ENCODE results near the gene TM9SF4. TPM values are rescaled to one million over a fixed set of nuclear protein-coding genes. Genes with fewer than 3 reads are reported as not detected.
"Not testable (repeated sequence)": the region's sequence is repeated elsewhere in the genome, so short reads cannot be mapped to it uniquely, and the experiment has no call there.

TM9SF4 gene
- polyA plus RNA-seq, 1 donor (not counting 4 experiments of a cell fraction or from before 2014, with no cell fraction given) = 49.4 TPM

- FAIRE-seq (no peak), DNase-seq (ENCODE audit: low read depth, low spot score) (no peak)
- peaks cover 20% of the 10 kb centered on the region for H3K4me1 ChIP-seq (ENCODE audit: control insufficient read depth, extremely low read depth, insufficient read depth, low read length)
- H3K79me2 ChIP-seq (ENCODE audit: control insufficient read depth, insufficient read depth, low read length) = peaks cover 88% of the 10 kb centered on the region
- H4K20me1 ChIP-seq (ENCODE audit: control insufficient read depth, extremely low read depth, insufficient read depth, low read length) = peaks cover 11% of the 10 kb centered on the region
- dilution Hi-C loops (cut with MboI; ENCODE audit: extremely low pct_ligation_motif_present, low sequenced_read_pairs) = no loop called here
- no peaks in the 10 kb centered on the region for H3K27me3 ChIP-seq (ENCODE audit: control insufficient read depth, extremely low read depth, insufficient read depth, low read length)
- no peak overlapping the region for H3K9ac ChIP-seq (ENCODE audit: control insufficient read depth, extremely low read depth, insufficient read depth, low read length)
- H3K4me3 ChIP-seq (ENCODE audit: control insufficient read depth in 2 of 3, extremely low read depth in 1 of 3, insufficient read depth in 2 of 3, low read depth in 1 of 3, low read length in 3 of 3) = no peak overlapping the region
- H2AFZ ChIP-seq (ENCODE audit: control insufficient read depth, low read length) = no peak overlapping the region
- H3K27ac ChIP-seq (ENCODE audit: control insufficient read depth, insufficient read depth, low read length) = no peak overlapping the region
- peaks cover 3 to 19% of the 10 kb centered on the region in 2 experiments for H3K36me3 ChIP-seq (ENCODE audit: control insufficient read depth in 2 of 2, extremely low read depth in 1 of 2, insufficient read depth in 2 of 2, low read length in 2 of 2)
- no peaks in the 10 kb centered on the region for H3K9me3 ChIP-seq (ENCODE audit: control insufficient read depth, low read depth, low read length)
- H3K9me1 ChIP-seq (ENCODE audit: control insufficient read depth, extremely low read depth, insufficient read depth, low read length) = peaks cover 7% of the 10 kb centered on the region
- TF ChIP-seq CTCF (optimal IDR thresholded peaks at IDR 0.05 in 1 of 3, IDR thresholded peaks at IDR 0.05 in 1 of 3, conservative IDR thresholded peaks at IDR 0.05 in 1 of 3; ENCODE audit: extremely low read depth in 1 of 3, insufficient read depth in 2 of 3, low read length in 3 of 3) = no peak
- no peak for TF ChIP-seq EZH2 (IDR thresholded peaks at IDR 0.05; ENCODE audit: low read length)
- no peak overlapping the region for H3K4me2 ChIP-seq (ENCODE audit: control insufficient read depth, extremely low read depth, insufficient read depth, low read depth, low read length)
These were observed 5.8 kb downstream of the TM9SF4 start for GRCh38 chr20:32115211-32115767.

- Histone ChIP-seq H4K20me1 (ENCODE audit: control insufficient read depth, extremely low read depth, insufficient read depth, low read length) (peaks cover 11% of the 10 kb centered on the region), H2AFZ (ENCODE audit: control insufficient read depth, low read length) (no peak overlapping the region), H3K36me3 (ENCODE audit: control insufficient read depth in 2 of 2, extremely low read depth in 1 of 2, insufficient read depth in 2 of 2, low read length in 2 of 2) (peaks cover 3 to 19% of the 10 kb centered on the region in 2 experiments), H3K9me3 (ENCODE audit: control insufficient read depth, low read depth, low read length) (no peaks in the 10 kb centered on the region), H3K4me2 (ENCODE audit: control insufficient read depth, extremely low read depth, insufficient read depth, low read depth, low read length) (no peak overlapping the region), H3K27me3 (ENCODE audit: control insufficient read depth, extremely low read depth, insufficient read depth, low read length) (no peaks in the 10 kb centered on the region), H3K9ac (ENCODE audit: control insufficient read depth, extremely low read depth, insufficient read depth, low read length) (no peak overlapping the region), H3K4me3 (ENCODE audit: control insufficient read depth in 2 of 3, extremely low read depth in 1 of 3, insufficient read depth in 2 of 3, low read depth in 1 of 3, low read length in 3 of 3) (no peak overlapping the region), H3K27ac (ENCODE audit: control insufficient read depth, insufficient read depth, low read length) (no peak overlapping the region), H3K4me1 (ENCODE audit: control insufficient read depth, extremely low read depth, insufficient read depth, low read length) (peaks cover 12% of the 10 kb centered on the region), H3K79me2 (ENCODE audit: control insufficient read depth, insufficient read depth, low read length) (peaks cover 84% of the 10 kb centered on the region), H3K9me1 (ENCODE audit: control insufficient read depth, extremely low read depth, insufficient read depth, low read length) (peaks cover 7% of the 10 kb centered on the region)
- dilution Hi-C loops (cut with MboI; ENCODE audit: extremely low pct_ligation_motif_present, low sequenced_read_pairs) = no loop called here
- DNase-seq (ENCODE audit: low read depth, low spot score) (no peak), FAIRE-seq (no peak)
- no peak for TF ChIP-seq EZH2 (IDR thresholded peaks at IDR 0.05; ENCODE audit: low read length)
- no peak for TF ChIP-seq CTCF (optimal IDR thresholded peaks at IDR 0.05 in 1 of 3, IDR thresholded peaks at IDR 0.05 in 1 of 3, conservative IDR thresholded peaks at IDR 0.05 in 1 of 3; ENCODE audit: extremely low read depth in 1 of 3, insufficient read depth in 2 of 3, low read length in 3 of 3)
These were observed 6.6 kb downstream of the TM9SF4 start for GRCh38 chr20:32116079-32116521.

GRCh38 chr20:32116796-32117195 is 7.3 kb downstream of the TM9SF4 start:
- H3K9me3 ChIP-seq (ENCODE audit: control insufficient read depth, low read depth, low read length); DNase-seq (ENCODE audit: low read depth, low spot score); dilution Hi-C loops (cut with MboI; ENCODE audit: extremely low pct_ligation_motif_present, low sequenced_read_pairs); H3K4me2 ChIP-seq (ENCODE audit: control insufficient read depth, extremely low read depth, insufficient read depth, low read depth, low read length); H3K4me1 ChIP-seq (ENCODE audit: control insufficient read depth, extremely low read depth, insufficient read depth, low read length); H3K4me3 ChIP-seq (ENCODE audit: control insufficient read depth in 2 of 3, extremely low read depth in 1 of 3, insufficient read depth in 2 of 3, low read depth in 1 of 3, low read length in 3 of 3); H3K27ac ChIP-seq (ENCODE audit: control insufficient read depth, insufficient read depth, low read length); H3K9me1 ChIP-seq (ENCODE audit: control insufficient read depth, extremely low read depth, insufficient read depth, low read length); H2AFZ ChIP-seq (ENCODE audit: control insufficient read depth, low read length); H3K27me3 ChIP-seq (ENCODE audit: control insufficient read depth, extremely low read depth, insufficient read depth, low read length); H3K9ac ChIP-seq (ENCODE audit: control insufficient read depth, extremely low read depth, insufficient read depth, low read length); FAIRE-seq: not testable (repeated sequence)
- Histone ChIP-seq H4K20me1 (ENCODE audit: control insufficient read depth, extremely low read depth, insufficient read depth, low read length) (peaks cover 11% of the 10 kb centered on the region), H3K36me3 (ENCODE audit: control insufficient read depth in 2 of 2, extremely low read depth in 1 of 2, insufficient read depth in 2 of 2, low read length in 2 of 2) (peaks cover 3 to 19% of the 10 kb centered on the region in 2 experiments), H3K79me2 (ENCODE audit: control insufficient read depth, insufficient read depth, low read length) (peaks cover 77% of the 10 kb centered on the region)

GRCh38 chr20:32118427-32118826 is 8.9 kb downstream of the TM9SF4 start:
- dilution Hi-C loops (cut with MboI; ENCODE audit: extremely low pct_ligation_motif_present, low sequenced_read_pairs); FAIRE-seq: not testable (repeated sequence)
- peaks cover 11% of the 10 kb centered on the region for H4K20me1 ChIP-seq (ENCODE audit: control insufficient read depth, extremely low read depth, insufficient read depth, low read length)

More at GRCh38 chr20:32118427-32118826, 8.9 kb downstream of the TM9SF4 start:
- H3K4me2 ChIP-seq (ENCODE audit: control insufficient read depth, extremely low read depth, insufficient read depth, low read depth, low read length); DNase-seq (ENCODE audit: low read depth, low spot score); H2AFZ ChIP-seq (ENCODE audit: control insufficient read depth, low read length); H3K9me1 ChIP-seq (ENCODE audit: control insufficient read depth, extremely low read depth, insufficient read depth, low read length); H3K27me3 ChIP-seq (ENCODE audit: control insufficient read depth, extremely low read depth, insufficient read depth, low read length); H3K9me3 ChIP-seq (ENCODE audit: control insufficient read depth, low read depth, low read length); H3K27ac ChIP-seq (ENCODE audit: control insufficient read depth, insufficient read depth, low read length); H3K9ac ChIP-seq (ENCODE audit: control insufficient read depth, extremely low read depth, insufficient read depth, low read length); H3K4me1 ChIP-seq (ENCODE audit: control insufficient read depth, extremely low read depth, insufficient read depth, low read length); H3K4me3 ChIP-seq (ENCODE audit: control insufficient read depth in 2 of 3, extremely low read depth in 1 of 3, insufficient read depth in 2 of 3, low read depth in 1 of 3, low read length in 3 of 3): not testable (repeated sequence)
- H3K36me3 ChIP-seq (ENCODE audit: control insufficient read depth in 2 of 2, extremely low read depth in 1 of 2, insufficient read depth in 2 of 2, low read length in 2 of 2) = peaks cover 3 to 19% of the 10 kb centered on the region in 2 experiments
- H3K79me2 ChIP-seq (ENCODE audit: control insufficient read depth, insufficient read depth, low read length) = peaks cover 63% of the 10 kb centered on the region

Measured in keratinocyte (primary cell).